ENCODE measurements around the gene PRUNE2. TPM values are rescaled to one million over a fixed set of nuclear protein-coding genes. Genes with fewer than 3 reads are reported as not detected.

Gene PRUNE2
- total and polyA plus RNA-seq, 11 donors, result 0.51 to 7.7 (median 1.4) TPM

DNA sequence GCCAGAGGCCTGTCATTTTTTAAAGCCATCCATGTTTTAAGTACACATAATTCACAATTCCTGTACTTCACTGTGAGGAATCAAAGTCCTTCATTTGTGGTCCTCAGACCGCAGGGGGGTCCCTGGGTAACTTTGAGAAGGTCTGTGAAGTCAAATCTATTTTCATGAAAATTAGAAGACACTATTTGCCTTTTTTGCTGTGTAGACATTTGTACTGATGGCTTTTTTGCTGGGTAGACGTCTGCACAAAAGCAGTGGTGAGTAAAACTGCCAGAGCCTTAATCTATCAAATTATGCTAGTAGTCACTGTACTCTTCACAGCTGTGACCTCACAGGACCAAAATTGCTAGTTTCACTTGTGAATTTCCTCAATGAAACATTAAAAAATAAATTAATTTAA lies 25.7 kb downstream of the PRUNE2 start:
- H3K27me3 ChIP-seq, result no peaks in the 10 kb centered on the region
- no peaks in the 10 kb centered on the region for H3K36me3 ChIP-seq
- 70 to 73% (median 71%) methylated on average over 2 of the region's 2 CpGs for WGBS, 4 donors
- intact Hi-C loops (cut with DNase I), result no loop called here
- H3K27ac ChIP-seq, result peak overlapping the region in 1 of 12 donors; percentile 82
- TF ChIP-seq, protein P1, sequence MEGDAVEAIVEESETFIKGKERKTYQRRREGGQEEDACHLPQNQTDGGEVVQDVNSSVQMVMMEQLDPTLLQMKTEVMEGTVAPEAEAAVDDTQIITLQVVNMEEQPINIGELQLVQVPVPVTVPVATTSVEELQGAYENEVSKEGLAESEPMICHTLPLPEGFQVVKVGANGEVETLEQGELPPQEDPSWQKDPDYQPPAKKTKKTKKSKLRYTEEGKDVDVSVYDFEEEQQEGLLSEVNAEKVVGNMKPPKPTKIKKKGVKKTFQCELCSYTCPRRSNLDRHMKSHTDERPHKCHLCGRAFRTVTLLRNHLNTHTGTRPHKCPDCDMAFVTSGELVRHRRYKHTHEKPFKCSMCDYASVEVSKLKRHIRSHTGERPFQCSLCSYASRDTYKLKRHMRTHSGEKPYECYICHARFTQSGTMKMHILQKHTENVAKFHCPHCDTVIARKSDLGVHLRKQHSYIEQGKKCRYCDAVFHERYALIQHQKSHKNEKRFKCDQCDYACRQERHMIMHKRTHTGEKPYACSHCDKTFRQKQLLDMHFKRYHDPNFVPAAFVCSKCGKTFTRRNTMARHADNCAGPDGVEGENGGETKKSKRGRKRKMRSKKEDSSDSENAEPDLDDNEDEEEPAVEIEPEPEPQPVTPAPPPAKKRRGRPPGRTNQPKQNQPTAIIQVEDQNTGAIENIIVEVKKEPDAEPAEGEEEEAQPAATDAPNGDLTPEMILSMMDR (IDR thresholded peaks at IDR 0.05), result no peak
- no peak for TF ChIP-seq POLR2A (IDR thresholded peaks at IDR 0.05)
- H3K4me1 ChIP-seq, result no peaks in the 10 kb centered on the region
- H3K9me3 ChIP-seq, result no peaks in the 10 kb centered on the region
- no peak overlapping the region for H3K4me3 ChIP-seq
- DNase-seq, result no peak
- ATAC-seq, result no peak

DNA sequence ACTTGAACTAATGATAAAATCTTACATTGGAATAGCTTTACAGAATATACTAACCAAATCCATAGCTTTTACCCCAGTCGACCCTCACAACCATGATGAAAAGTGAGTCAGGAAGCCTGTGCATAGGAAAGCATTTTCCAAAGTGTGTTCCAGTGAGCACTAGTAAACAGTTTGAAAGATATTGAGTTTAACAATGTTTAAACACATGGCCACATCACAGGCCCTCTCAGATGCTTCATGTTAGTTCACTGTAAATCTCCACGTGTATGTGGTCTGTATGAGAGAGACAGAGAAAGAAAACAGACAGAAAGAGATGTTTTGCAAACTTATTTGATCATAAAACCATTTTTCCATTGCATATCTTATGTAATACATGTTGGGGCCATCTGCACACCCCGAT lies 27.0 kb downstream of the PRUNE2 start:
- TF ChIP-seq, protein P1 (IDR thresholded peaks at IDR 0.05), result no peak
- TF ChIP-seq POLR2A (IDR thresholded peaks at IDR 0.05), result no peak
- DNase-seq (no peak), ATAC-seq (no peak)
- intact Hi-C loops (cut with DNase I), result no loop called here
- H3K4me1 ChIP-seq, result no peaks in the 10 kb centered on the region
- WGBS, 4 donors, result 63 to 78% (median 74%) methylated on average over 3 of the region's 3 CpGs
- H3K27ac ChIP-seq, result peak overlapping the region in 1 of 12 donors; percentile 82
- H3K36me3 ChIP-seq, result no peaks in the 10 kb centered on the region
- no peak overlapping the region for H3K4me3 ChIP-seq
- no peaks in the 10 kb centered on the region for H3K9me3 ChIP-seq
- no peaks in the 10 kb centered on the region for H3K27me3 ChIP-seq

DNA sequence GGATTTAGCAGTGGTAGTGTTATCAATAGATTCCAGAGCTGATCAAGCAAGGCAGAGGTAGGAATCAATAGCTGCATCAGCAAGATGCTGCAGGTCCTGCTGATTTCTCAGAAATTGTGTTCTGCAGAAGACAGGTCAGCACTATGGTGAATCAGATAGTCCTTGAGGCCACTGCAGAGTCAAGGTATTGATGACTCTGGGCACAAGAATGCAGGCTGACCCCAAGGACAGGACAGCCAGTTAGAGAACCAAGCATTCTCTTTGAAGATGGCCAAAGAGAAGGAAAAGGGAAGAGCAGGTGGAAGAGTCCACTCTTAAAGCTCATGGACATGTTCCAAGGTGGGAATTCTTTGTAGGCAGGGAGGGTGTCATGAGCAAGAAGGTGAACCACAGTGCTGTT lies 28.0 kb downstream of the PRUNE2 start:
- H3K27ac ChIP-seq, result peak overlapping the region in 1 of 12 donors; percentile 82
- ATAC-seq (no peak), DNase-seq (no peak)
- peaks cover 0 to 5% (median 0%) of the 10 kb centered on the region in 12 donors for H3K4me1 ChIP-seq
- no peak overlapping the region for H3K4me3 ChIP-seq
- no peaks in the 10 kb centered on the region for H3K36me3 ChIP-seq
- no peaks in the 10 kb centered on the region for H3K9me3 ChIP-seq
- TF ChIP-seq, protein P1 (IDR thresholded peaks at IDR 0.05), result no peak
- TF ChIP-seq POLR2A (IDR thresholded peaks at IDR 0.05), result no peak
- H3K27me3 ChIP-seq, result peaks cover 0 to 1% (median 0%) of the 10 kb centered on the region in 9 donors
- intact Hi-C loops (cut with DNase I), result no loop called here

DNA sequence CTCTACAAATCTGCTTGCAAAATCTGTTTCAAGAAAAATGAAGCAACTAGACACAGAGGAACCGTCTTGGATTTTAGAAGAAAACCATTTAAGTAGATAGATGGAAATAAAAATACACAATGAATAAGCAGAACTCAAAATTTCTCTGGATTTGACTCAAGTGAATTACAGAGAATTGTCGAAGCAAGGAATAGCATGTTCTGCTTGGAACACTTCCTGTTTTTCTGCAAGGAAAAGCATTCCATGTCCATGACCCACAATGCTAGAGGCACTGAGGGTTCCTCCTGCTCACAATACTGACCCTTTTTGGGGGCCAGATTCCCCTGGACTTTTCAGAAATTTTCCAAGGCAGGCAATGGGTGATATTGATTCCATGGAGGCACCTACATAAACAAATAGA lies 29.8 kb downstream of the PRUNE2 start:
- Histone ChIP-seq H3K27me3 (peaks cover 0 to 11% (median 0%) of the 10 kb centered on the region in 9 donors), H3K27ac (peak overlapping the region in 2 of 12 donors; percentile 61 to 82), H3K9me3 (no peaks in the 10 kb centered on the region), H3K4me1 (peaks cover 0 to 7% (median 0%) of the 10 kb centered on the region in 12 donors), H3K4me3 (no peak overlapping the region), H3K36me3 (no peaks in the 10 kb centered on the region)
- WGBS, 4 donors, result 42 to 63% (median 51%) methylated on average over 2 of the region's 2 CpGs
- no peak for ATAC-seq
- no peak for TF ChIP-seq POLR2A (IDR thresholded peaks at IDR 0.05)
- TF ChIP-seq, protein P1 (IDR thresholded peaks at IDR 0.05), result no peak
- no peak for DNase-seq
- intact Hi-C loops (cut with DNase I), result no loop called here

Data from heart left ventricle (tissue), 16 donors.